HEK293 (cell line): Measurements from ENCODE around the gene GNG12.

Experiments used
- CTCF ChIA-PET: fragments of 350-600 bp; formaldehyde crosslinking; extraction: SDS; loops from one replicate; lab custom pipeline; 2021; ENCODE audit warnings: antibody characterized with exemption; lab: Yijun Ruan, JAX
- POLR2A ChIA-PET: fragments of 300-600 bp; formaldehyde crosslinking; extraction: SDS; loops from one replicate; lab custom pipeline; 2020; ENCODE audit warnings: antibody characterized with exemption, inconsistent platforms; lab: Yijun Ruan, JAX
- H3K27ac ChIP-seq: fragments of 200-500 bp; sonication (Bioruptor generic); 2 replicates; pipeline ENCODE4 v1.5.1; 2014; ENCODE audit warnings: low read depth, low read length, control low read depth, inconsistent platforms; ENCODE audit errors: extremely low read depth
- H3K36me3 ChIP-seq, 2 experiments: fragments of 200-500 bp in 1 of 2; sonication (Bioruptor generic) in 1 of 2; 1 replicate in 1 of 2; 2 replicates in 1 of 2; pipeline ENCODE4 v1.5.1; 2014 to 2017; ENCODE audit warnings: inconsistent platforms in 2 of 2, low read length in 2 of 2; ENCODE audit not compliant: control insufficient read depth in 2 of 2, insufficient read depth in 1 of 2
- H3K4me1 ChIP-seq: fragments of 200-500 bp; sonication (Bioruptor generic); 2 replicates; pipeline ENCODE4 v1.5.1; 2014; ENCODE audit warnings: mild to moderate bottlenecking, low read length, inconsistent platforms; ENCODE audit not compliant: control insufficient read depth, insufficient read depth
- H3K4me3 ChIP-seq: 2 replicates; pipeline ENCODE4 v1.5.1; 2011; ENCODE audit warnings: low read depth, mild to moderate bottlenecking, control low read depth, low read length, moderate library complexity
- H3K9me3 ChIP-seq: fragments of 200-500 bp; sonication (Bioruptor generic); 2 replicates; pipeline ENCODE4 v1.5.1; 2014; ENCODE audit warnings: low read depth, low read length, inconsistent platforms; ENCODE audit not compliant: control insufficient read depth, insufficient read depth
- ZBTB20 ChIP-seq: fragments of 450-650 bp; formaldehyde crosslinking; IDR thresholded peaks from 2 replicates; pipeline ENCODE4 v1.5.1; 2016; ENCODE audit warnings: missing biosample characterization, missing genetic modification characterization
- ZBTB49 ChIP-seq: fragments of 450-650 bp; formaldehyde crosslinking; IDR thresholded peaks from 2 replicates; pipeline ENCODE4 v1.5.1; 2016; ENCODE audit warnings: missing biosample characterization, missing genetic modification characterization, low read depth
- ZBTB6 ChIP-seq: fragments of 450-650 bp; formaldehyde crosslinking; IDR thresholded peaks from 2 replicates; pipeline ENCODE4 v1.5.1; 2017; ENCODE audit warnings: missing biosample characterization, missing genetic modification characterization
- ZFP37 ChIP-seq: fragments of 450-650 bp; formaldehyde crosslinking; IDR thresholded peaks from 2 replicates; pipeline ENCODE4 v1.5.1; 2016; ENCODE audit warnings: missing biosample characterization, missing genetic modification characterization
- ZNF148 ChIP-seq: fragments of 450-650 bp; formaldehyde crosslinking; IDR thresholded peaks from 2 replicates; pipeline ENCODE4 v1.5.0; 2017; ENCODE audit warnings: missing biosample characterization, missing genetic modification characterization, borderline replicate concordance
- ZNF155 ChIP-seq: fragments of 450-650 bp; formaldehyde crosslinking; IDR thresholded peaks from 2 replicates; pipeline ENCODE4 v1.5.1; 2016; ENCODE audit warnings: missing biosample characterization, missing genetic modification characterization
- ZNF169 ChIP-seq: fragments of 450-650 bp; formaldehyde crosslinking; IDR thresholded peaks from 2 replicates; pipeline ENCODE4 v1.5.1; 2016; ENCODE audit warnings: missing biosample characterization, missing genetic modification characterization
- ZNF174 ChIP-seq: fragments of 450-650 bp; formaldehyde crosslinking; IDR thresholded peaks from 2 replicates; pipeline ENCODE4 v1.5.0; 2017; ENCODE audit warnings: missing biosample characterization, mild to moderate bottlenecking, missing genetic modification characterization
- ZNF248 ChIP-seq: fragments of 450-650 bp; formaldehyde crosslinking; IDR thresholded peaks from 2 replicates; pipeline ENCODE4 v1.5.1; 2017; ENCODE audit warnings: missing biosample characterization, missing genetic modification characterization
- ZNF266 ChIP-seq: fragments of 450-650 bp; formaldehyde crosslinking; IDR thresholded peaks from 2 replicates; pipeline ENCODE4 v1.5.1; 2016; ENCODE audit warnings: missing biosample characterization, missing genetic modification characterization, low read depth
- ZNF341 ChIP-seq: fragments of 450-650 bp; formaldehyde crosslinking; IDR thresholded peaks from 2 replicates; pipeline ENCODE4; 2016; ENCODE audit warnings: low read depth, missing biosample characterization, missing genetic modification characterization
- ZNF362 ChIP-seq: fragments of 450-650 bp; formaldehyde crosslinking; IDR thresholded peaks from 2 replicates; pipeline ENCODE4 v1.5.1; 2016; ENCODE audit warnings: missing biosample characterization, missing genetic modification characterization
- ZNF423 ChIP-seq: fragments of 450-650 bp; formaldehyde crosslinking; IDR thresholded peaks from 2 replicates; pipeline ENCODE4 v1.5.1; 2016; ENCODE audit warnings: missing biosample characterization, missing genetic modification characterization
- ZNF558 ChIP-seq: fragments of 450-650 bp; formaldehyde crosslinking; IDR thresholded peaks from 2 replicates; pipeline ENCODE4 v1.5.1; 2016; ENCODE audit warnings: missing biosample characterization, missing genetic modification characterization
- ZSCAN18 ChIP-seq: fragments of 450-650 bp; formaldehyde crosslinking; IDR thresholded peaks from 2 replicates; pipeline ENCODE4 v1.5.1; 2016; ENCODE audit warnings: missing biosample characterization, missing genetic modification characterization
- TF ChIP-seq, protein P1 (sequence below): fragments of 450-650 bp; formaldehyde crosslinking; IDR thresholded peaks from 2 replicates; pipeline ENCODE4 v1.5.1; 2016; ENCODE audit warnings: missing biosample characterization, missing genetic modification characterization
- TF ChIP-seq, protein P2 (sequence below): fragments of 450-650 bp; IDR thresholded peaks from 2 replicates; pipeline ENCODE4 v1.5.1; 2018; ENCODE audit warnings: missing biosample characterization, mild to moderate bottlenecking, missing genetic modification characterization

Gene GNG12

GRCh38 chr1:67682659-67683197 is 150.5 kb downstream of the GNG12 start (continued):
- TF ChIP-seq, protein P1, sequence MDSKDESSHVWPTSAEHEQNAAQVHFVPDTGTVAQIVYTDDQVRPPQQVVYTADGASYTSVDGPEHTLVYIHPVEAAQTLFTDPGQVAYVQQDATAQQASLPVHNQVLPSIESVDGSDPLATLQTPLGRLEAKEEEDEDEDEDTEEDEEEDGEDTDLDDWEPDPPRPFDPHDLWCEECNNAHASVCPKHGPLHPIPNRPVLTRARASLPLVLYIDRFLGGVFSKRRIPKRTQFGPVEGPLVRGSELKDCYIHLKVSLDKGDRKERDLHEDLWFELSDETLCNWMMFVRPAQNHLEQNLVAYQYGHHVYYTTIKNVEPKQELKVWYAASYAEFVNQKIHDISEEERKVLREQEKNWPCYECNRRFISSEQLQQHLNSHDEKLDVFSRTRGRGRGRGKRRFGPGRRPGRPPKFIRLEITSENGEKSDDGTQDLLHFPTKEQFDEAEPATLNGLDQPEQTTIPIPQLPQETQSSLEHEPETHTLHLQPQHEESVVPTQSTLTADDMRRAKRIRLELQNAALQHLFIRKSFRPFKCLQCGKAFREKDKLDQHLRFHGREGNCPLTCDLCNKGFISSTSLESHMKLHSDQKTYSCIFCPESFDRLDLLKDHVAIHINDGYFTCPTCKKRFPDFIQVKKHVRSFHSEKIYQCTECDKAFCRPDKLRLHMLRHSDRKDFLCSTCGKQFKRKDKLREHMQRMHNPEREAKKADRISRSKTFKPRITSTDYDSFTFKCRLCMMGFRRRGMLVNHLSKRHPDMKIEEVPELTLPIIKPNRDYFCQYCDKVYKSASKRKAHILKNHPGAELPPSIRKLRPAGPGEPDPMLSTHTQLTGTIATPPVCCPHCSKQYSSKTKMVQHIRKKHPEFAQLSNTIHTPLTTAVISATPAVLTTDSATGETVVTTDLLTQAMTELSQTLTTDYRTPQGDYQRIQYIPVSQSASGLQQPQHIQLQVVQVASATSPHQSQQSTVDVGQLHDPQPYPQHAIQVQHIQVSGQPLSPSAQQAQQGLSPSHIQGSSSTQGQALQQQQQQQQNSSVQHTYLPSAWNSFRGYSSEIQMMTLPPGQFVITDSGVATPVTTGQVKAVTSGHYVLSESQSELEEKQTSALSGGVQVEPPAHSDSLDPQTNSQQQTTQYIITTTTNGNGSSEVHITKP, result 0 out of 2 replicates have a peak, but pooled peaks have one; percentile 37
- no peak for TF ChIP-seq ZNF155 (tag by site-specific recombination)
- TF ChIP-seq, all 188 proteins: peak for 37

- no peak overlapping the region for H3K27ac ChIP-seq
- peaks cover 8% of the 10 kb centered on the region; the same call in 1 of the 2 replicates for H3K4me1 ChIP-seq
- no peak overlapping the region for H3K4me3 ChIP-seq
- H3K9me3 ChIP-seq, result no peaks in the 10 kb centered on the region
- no peaks in the 10 kb centered on the region for H3K36me3 ChIP-seq
- TF ChIP-seq ZNF248 (no peak), ZNF174 (tag by site-specific recombination) (no peak), ZBTB20 (no peak), ZBTB49 (no peak), ZNF148 (tag by site-specific recombination) (no peak), ZFP37 (tag by site-specific recombination) (no peak), ZSCAN18 (tag by site-specific recombination) (no peak), ZNF341 (tag by site-specific recombination) (no peak), ZNF266 (tag by site-specific recombination) (no peak), ZBTB6 (no peak), ZNF558 (tag by site-specific recombination) (no peak), ZNF362 (tag by site-specific recombination) (no peak), ZNF169 (tag by site-specific recombination) (no peak), ZNF423 (tag by site-specific recombination) (no peak)
- TF ChIP-seq, protein P2, sequence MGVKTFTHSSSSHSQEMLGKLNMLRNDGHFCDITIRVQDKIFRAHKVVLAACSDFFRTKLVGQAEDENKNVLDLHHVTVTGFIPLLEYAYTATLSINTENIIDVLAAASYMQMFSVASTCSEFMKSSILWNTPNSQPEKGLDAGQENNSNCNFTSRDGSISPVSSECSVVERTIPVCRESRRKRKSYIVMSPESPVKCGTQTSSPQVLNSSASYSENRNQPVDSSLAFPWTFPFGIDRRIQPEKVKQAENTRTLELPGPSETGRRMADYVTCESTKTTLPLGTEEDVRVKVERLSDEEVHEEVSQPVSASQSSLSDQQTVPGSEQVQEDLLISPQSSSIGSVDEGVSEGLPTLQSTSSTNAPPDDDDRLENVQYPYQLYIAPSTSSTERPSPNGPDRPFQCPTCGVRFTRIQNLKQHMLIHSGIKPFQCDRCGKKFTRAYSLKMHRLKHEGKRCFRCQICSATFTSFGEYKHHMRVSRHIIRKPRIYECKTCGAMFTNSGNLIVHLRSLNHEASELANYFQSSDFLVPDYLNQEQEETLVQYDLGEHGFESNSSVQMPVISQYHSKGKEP (tag by site-specific recombination), result no peak
- TF ChIP-seq, all 188 proteins: peak for 0
- CTCF ChIA-PET, result interaction anchor here (1.1 kb wide), 1 partner anchor 118 kb away, joined by 3 read pairs; no protein-coding TSS in a partner anchor
- POLR2A ChIA-PET, result interaction anchor here (0.7 kb wide), 1 partner anchor 139 kb away, joined by 3 read pairs; no protein-coding TSS in a partner anchor
These were observed 152.8 kb downstream of the GNG12 start for GRCh38 chr1:67680486-67680885.
